ENCODE data around the gene LDLR.

DNA sequence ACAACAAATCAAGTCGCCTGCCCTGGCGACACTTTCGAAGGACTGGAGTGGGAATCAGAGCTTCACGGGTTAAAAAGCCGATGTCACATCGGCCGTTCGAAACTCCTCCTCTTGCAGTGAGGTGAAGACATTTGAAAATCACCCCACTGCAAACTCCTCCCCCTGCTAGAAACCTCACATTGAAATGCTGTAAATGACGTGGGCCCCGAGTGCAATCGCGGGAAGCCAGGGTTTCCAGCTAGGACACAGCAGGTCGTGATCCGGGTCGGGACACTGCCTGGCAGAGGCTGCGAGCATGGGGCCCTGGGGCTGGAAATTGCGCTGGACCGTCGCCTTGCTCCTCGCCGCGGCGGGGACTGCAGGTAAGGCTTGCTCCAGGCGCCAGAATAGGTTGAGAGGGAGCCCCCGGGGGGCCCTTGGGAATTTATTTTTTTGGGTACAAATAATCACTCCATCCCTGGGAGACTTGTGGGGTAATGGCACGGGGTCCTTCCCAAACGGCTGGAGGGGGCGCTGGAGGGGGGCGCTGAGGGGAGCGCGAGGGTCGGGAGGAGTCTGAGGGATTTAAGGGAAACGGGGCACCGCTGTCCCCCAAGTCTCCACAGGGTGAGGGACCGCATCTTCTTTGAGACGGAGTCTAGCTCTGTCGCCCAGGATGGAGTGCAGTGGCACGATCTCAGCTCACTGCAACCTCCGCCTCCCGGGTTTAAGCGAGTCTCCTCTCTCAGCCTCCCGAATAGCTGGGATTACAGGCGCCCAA lies at the start of gene LDLR:
- TF ChIP-seq, protein P1, sequence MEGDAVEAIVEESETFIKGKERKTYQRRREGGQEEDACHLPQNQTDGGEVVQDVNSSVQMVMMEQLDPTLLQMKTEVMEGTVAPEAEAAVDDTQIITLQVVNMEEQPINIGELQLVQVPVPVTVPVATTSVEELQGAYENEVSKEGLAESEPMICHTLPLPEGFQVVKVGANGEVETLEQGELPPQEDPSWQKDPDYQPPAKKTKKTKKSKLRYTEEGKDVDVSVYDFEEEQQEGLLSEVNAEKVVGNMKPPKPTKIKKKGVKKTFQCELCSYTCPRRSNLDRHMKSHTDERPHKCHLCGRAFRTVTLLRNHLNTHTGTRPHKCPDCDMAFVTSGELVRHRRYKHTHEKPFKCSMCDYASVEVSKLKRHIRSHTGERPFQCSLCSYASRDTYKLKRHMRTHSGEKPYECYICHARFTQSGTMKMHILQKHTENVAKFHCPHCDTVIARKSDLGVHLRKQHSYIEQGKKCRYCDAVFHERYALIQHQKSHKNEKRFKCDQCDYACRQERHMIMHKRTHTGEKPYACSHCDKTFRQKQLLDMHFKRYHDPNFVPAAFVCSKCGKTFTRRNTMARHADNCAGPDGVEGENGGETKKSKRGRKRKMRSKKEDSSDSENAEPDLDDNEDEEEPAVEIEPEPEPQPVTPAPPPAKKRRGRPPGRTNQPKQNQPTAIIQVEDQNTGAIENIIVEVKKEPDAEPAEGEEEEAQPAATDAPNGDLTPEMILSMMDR (IDR thresholded peaks at IDR 0.05) = peak in 1 of 4 experiments; percentile 1
- TF ChIP-seq POLR2A (IDR thresholded peaks at IDR 0.05) = peak; percentile 42 to 83
- TF ChIP-seq EP300 (IDR thresholded peaks at IDR 0.05) = peak; percentile 23
- TF ChIP-seq POLR2AphosphoS5 (IDR thresholded peaks at IDR 0.05) = peak; percentile 99
